ENCODE measurements around the gene CTIF.

CTIF gene

GRCh38 chr18:48538531-48539405 is at the start of gene CTIF:
CTIF (plus strand) TSS chr18:48539031; CDS start chr18:48619566, 80,535 bp downstream.
- TF ChIP-seq CREB1 (IDR thresholded peaks at IDR 0.05; ENCODE audit: low read depth) (peak; percentile 64; the same call in 1 of the 2 replicates), FOXM1 (IDR thresholded peaks at IDR 0.05; ENCODE audit: borderline replicate concordance, low read depth) (no peak), RAD21 (IDR thresholded peaks at IDR 0.05; ENCODE audit: low read depth) (no peak), TAF1 (IDR thresholded peaks at IDR 0.05; ENCODE audit: low read depth) (peak; percentile 88), EP300 (IDR thresholded peaks at IDR 0.05; ENCODE audit: borderline replicate concordance) (no peak), CEBPB (IDR thresholded peaks at IDR 0.05) (no peak), TCF12 (IDR thresholded peaks at IDR 0.05; ENCODE audit: low read depth) (no peak), YY1 (IDR thresholded peaks at IDR 0.05; ENCODE audit: low read depth) (peak; percentile 94), USF1 (IDR thresholded peaks at IDR 0.05) (peak; percentile 95), TEAD4 (IDR thresholded peaks at IDR 0.05) (peak; percentile 40; the same call in 1 of the 2 replicates), ZBTB7A (IDR thresholded peaks at IDR 0.05; ENCODE audit: low read depth) (no peak), EGR1 (IDR thresholded peaks at IDR 0.05) (0 out of 2 replicates have a peak, but pooled peaks have one; percentile 36), NFIC (IDR thresholded peaks at IDR 0.05) (no peak)
- TF ChIP-seq, protein P1, sequence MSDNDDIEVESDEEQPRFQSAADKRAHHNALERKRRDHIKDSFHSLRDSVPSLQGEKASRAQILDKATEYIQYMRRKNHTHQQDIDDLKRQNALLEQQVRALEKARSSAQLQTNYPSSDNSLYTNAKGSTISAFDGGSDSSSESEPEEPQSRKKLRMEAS (IDR thresholded peaks at IDR 0.05), result peak; percentile 89
- TF ChIP-seq, protein P2, sequence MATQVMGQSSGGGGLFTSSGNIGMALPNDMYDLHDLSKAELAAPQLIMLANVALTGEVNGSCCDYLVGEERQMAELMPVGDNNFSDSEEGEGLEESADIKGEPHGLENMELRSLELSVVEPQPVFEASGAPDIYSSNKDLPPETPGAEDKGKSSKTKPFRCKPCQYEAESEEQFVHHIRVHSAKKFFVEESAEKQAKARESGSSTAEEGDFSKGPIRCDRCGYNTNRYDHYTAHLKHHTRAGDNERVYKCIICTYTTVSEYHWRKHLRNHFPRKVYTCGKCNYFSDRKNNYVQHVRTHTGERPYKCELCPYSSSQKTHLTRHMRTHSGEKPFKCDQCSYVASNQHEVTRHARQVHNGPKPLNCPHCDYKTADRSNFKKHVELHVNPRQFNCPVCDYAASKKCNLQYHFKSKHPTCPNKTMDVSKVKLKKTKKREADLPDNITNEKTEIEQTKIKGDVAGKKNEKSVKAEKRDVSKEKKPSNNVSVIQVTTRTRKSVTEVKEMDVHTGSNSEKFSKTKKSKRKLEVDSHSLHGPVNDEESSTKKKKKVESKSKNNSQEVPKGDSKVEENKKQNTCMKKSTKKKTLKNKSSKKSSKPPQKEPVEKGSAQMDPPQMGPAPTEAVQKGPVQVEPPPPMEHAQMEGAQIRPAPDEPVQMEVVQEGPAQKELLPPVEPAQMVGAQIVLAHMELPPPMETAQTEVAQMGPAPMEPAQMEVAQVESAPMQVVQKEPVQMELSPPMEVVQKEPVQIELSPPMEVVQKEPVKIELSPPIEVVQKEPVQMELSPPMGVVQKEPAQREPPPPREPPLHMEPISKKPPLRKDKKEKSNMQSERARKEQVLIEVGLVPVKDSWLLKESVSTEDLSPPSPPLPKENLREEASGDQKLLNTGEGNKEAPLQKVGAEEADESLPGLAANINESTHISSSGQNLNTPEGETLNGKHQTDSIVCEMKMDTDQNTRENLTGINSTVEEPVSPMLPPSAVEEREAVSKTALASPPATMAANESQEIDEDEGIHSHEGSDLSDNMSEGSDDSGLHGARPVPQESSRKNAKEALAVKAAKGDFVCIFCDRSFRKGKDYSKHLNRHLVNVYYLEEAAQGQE (IDR thresholded peaks at IDR 0.05; ENCODE audit: low read depth), result no peak

DNA sequence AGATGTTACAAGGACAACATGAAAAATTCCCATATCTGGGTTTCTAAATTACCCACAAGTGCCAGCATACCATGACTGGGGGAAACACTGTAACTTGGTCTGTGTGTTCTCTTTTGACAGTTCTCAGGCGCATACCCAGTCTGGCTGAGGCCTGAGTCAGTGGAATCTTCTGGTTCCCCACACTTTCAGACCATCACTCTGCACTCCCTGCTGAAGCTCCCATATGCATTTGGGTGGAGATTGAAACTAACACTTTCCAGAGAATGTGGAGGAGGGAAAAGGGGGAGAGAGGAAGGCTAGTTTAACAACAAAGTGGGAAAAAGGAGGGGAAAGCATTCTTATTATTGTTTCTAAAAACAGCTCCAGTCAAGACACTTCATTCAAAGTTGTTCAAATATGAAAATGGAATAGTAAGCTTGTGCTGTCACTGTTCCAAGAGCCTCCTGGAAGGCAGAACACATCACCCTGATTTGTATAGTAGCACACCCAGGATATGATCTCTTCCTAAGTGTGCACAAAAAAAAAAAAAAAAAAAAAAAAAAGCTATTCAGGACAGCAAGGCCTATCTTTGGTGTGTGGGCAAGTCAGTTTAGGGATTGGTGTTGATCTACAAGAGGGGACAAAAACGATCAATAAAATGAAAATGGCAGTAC is 48.1 kb upstream of the CTIF start:
- TF ChIP-seq YY1 (IDR thresholded peaks at IDR 0.05; ENCODE audit: low read depth), result no peak
- TF ChIP-seq USF1 (IDR thresholded peaks at IDR 0.05), result no peak
- no peak for TF ChIP-seq TCF12 (IDR thresholded peaks at IDR 0.05; ENCODE audit: low read depth)
- no peak for TF ChIP-seq CREB1 (IDR thresholded peaks at IDR 0.05; ENCODE audit: low read depth)
- no peak for TF ChIP-seq EGR1 (IDR thresholded peaks at IDR 0.05)
- TF ChIP-seq CEBPB (IDR thresholded peaks at IDR 0.05), result no peak
- no peak for TF ChIP-seq FOXM1 (IDR thresholded peaks at IDR 0.05; ENCODE audit: borderline replicate concordance, low read depth)
- TF ChIP-seq, protein P2 (IDR thresholded peaks at IDR 0.05; ENCODE audit: low read depth), result no peak

GRCh38 chr18:48492880-48493279 is 46.0 kb upstream of the CTIF start:
- TF ChIP-seq USF1 (IDR thresholded peaks at IDR 0.05), result no peak

- TF ChIP-seq CEBPB (IDR thresholded peaks at IDR 0.05) (no peak), ZBTB7A (IDR thresholded peaks at IDR 0.05; ENCODE audit: low read depth) (no peak), TAF1 (IDR thresholded peaks at IDR 0.05; ENCODE audit: low read depth) (no peak), EGR1 (IDR thresholded peaks at IDR 0.05) (no peak), USF1 (IDR thresholded peaks at IDR 0.05) (no peak), RAD21 (IDR thresholded peaks at IDR 0.05; ENCODE audit: low read depth) (no peak), YY1 (IDR thresholded peaks at IDR 0.05; ENCODE audit: low read depth) (no peak), CREB1 (IDR thresholded peaks at IDR 0.05; ENCODE audit: low read depth) (no peak), NFIC (IDR thresholded peaks at IDR 0.05) (no peak), TCF12 (IDR thresholded peaks at IDR 0.05; ENCODE audit: low read depth) (no peak), EP300 (IDR thresholded peaks at IDR 0.05; ENCODE audit: borderline replicate concordance) (no peak), FOXM1 (IDR thresholded peaks at IDR 0.05; ENCODE audit: borderline replicate concordance, low read depth) (no peak), TEAD4 (IDR thresholded peaks at IDR 0.05) (no peak)
- TF ChIP-seq, protein P2 (IDR thresholded peaks at IDR 0.05; ENCODE audit: low read depth), result no peak
- TF ChIP-seq, protein P1 (IDR thresholded peaks at IDR 0.05), result no peak
Measured at GRCh38 chr18:48493434-48494230, 45.2 kb upstream of the CTIF start.
